Muscle of back (tissue), 11 donors: ENCODE results near the gene NINJ2. TPM values are rescaled to one million over a fixed set of nuclear protein-coding genes. Genes with fewer than 3 reads are reported as not detected.

Experiments
- DNase-seq, 3 donors: peaks; one replicate each; pipeline versions ENCODE4 v3.0.0 to v3.0.0-alpha.2; 2013
- polyA plus RNA-seq, 10 donors: library from polyadenylated mRNA; unstranded; fragments of 120-200 nt; gene quantifications; one replicate each; pipeline ENCODE4 v1.2.1, GENCODE V29; 2013; ENCODE audit not compliant: insufficient read length in 10 of 10

Gene NINJ2
- polyA plus RNA-seq, 10 donors: 3.5 to 7.0 (median 5.2) TPM

GRCh38 chr12:674272-674781 lies 11.1 kb upstream of the NINJ2 start:
- DNase-seq: no peak

- no peak for DNase-seq
These were observed 10.6 kb upstream of the NINJ2 start for GRCh38 chr12:673849-674248.

- DNase-seq: no peak
These were observed 6.3 kb upstream of the NINJ2 start for GRCh38 chr12:669576-669945.

- no peak for DNase-seq
These were observed 4.8 kb upstream of the NINJ2 start for GRCh38 chr12:668090-668481.

- no peak for DNase-seq
These were observed 3.6 kb upstream of the NINJ2 start for GRCh38 chr12:666766-667308.

GRCh38 chr12:666066-666465 lies 2.8 kb upstream of the NINJ2 start:
- no peak for DNase-seq

GRCh38 chr12:664779-665092 lies 1.5 kb upstream of the NINJ2 start:
- no peak for DNase-seq

- DNase-seq: no peak
These were observed 982 bp upstream of the NINJ2 start for GRCh38 chr12:664075-664778.

- peak in 2 of 3 donors; percentile 55 to 83 for DNase-seq
These were observed 516 bp downstream of the NINJ2 start for GRCh38 chr12:662566-663292.

GRCh38 chr12:661720-662486 lies 1.3 kb downstream of the NINJ2 start:
- DNase-seq: peak in 1 of 3 donors; percentile 43

- no peak for DNase-seq
These were observed 4.1 kb downstream of the NINJ2 start for GRCh38 chr12:659090-659683.

GRCh38 chr12:650983-651382 lies 12.3 kb downstream of the NINJ2 start:
- no peak for DNase-seq

- no peak for DNase-seq
These were observed 15.7 kb downstream of the NINJ2 start for GRCh38 chr12:647385-648085.

- DNase-seq: peak; percentile 52 to 89 (median 83)
These were observed 16.5 kb downstream of the NINJ2 start for GRCh38 chr12:646442-647384.

GRCh38 chr12:645563-646071 lies 17.6 kb downstream of the NINJ2 start:
- DNase-seq: peak in 1 of 3 donors; percentile 63

- peak in 1 of 3 donors; percentile 53 for DNase-seq
These were observed 18.3 kb downstream of the NINJ2 start for GRCh38 chr12:644818-645552.

- DNase-seq: no peak
These were observed 19.0 kb downstream of the NINJ2 start for GRCh38 chr12:644303-644639.

- no peak for DNase-seq
These were observed 19.6 kb downstream of the NINJ2 start for GRCh38 chr12:643475-644302.
